ENCODE data around the gene MNX1.

DNA sequence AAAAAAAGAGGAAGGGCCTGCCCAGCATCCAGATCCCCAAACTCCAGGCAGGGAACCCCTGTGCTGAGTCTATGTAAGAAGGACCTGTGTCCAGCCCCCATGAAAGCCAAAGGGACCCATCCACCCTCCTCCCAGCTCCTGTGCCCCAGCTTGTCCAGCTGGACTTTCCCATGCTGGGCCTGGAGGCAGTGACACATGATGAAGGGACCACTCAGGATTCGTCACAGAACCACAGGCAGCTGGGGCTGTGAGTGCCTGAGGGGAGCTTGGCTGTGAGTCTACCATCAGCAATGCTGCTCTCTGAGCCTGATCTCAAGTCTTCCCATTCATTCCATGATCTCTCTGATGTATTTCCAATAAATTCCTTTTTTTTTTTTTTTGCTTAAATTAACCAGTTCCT is 36.2 kb upstream of the MNX1 start:
- TF ChIP-seq CTCF (IDR thresholded peaks at IDR 0.05; ENCODE audit: borderline replicate concordance, extremely low read depth, low read length, poor library complexity, severe bottlenecking) = no peak
- TF ChIP-seq EZH2 (IDR thresholded peaks at IDR 0.05; ENCODE audit: borderline replicate concordance, low read depth, low read length, severe bottlenecking) = no peak

Measured in DND-41 (cell line).